Measurements from ENCODE around the gene NAALADL2.
"Not testable (repeated sequence)": the region's sequence is repeated elsewhere in the genome, so short reads cannot be mapped to it uniquely, and the experiment has no call there.

Gene NAALADL2

GRCh38 chr3:175173117-175173516 is 314.0 kb downstream of the NAALADL2 start:
- not testable (repeated sequence) for H3K27me3 ChIP-seq (ENCODE audit: control insufficient read depth, insufficient read depth, low read length); H3K9ac ChIP-seq (ENCODE audit: low read depth, low read length); H3K9me3 ChIP-seq (ENCODE audit: control insufficient read depth, insufficient read depth, low read length); H3K4me1 ChIP-seq (ENCODE audit: control insufficient read depth, insufficient read depth, low read length); H3K27ac ChIP-seq (ENCODE audit: low read depth, low read length); H3K36me3 ChIP-seq (ENCODE audit: control insufficient read depth, insufficient read depth, low read length); H3K4me3 ChIP-seq (ENCODE audit: low read depth, low read length)

GRCh38 chr3:175176556-175176955 is 317.4 kb downstream of the NAALADL2 start:
- H3K36me3 ChIP-seq (ENCODE audit: control insufficient read depth, insufficient read depth, low read length) = no peaks in the 10 kb centered on the region
- no peaks in the 10 kb centered on the region for H3K4me1 ChIP-seq (ENCODE audit: control insufficient read depth, insufficient read depth, low read length)
- H3K4me3 ChIP-seq (ENCODE audit: low read depth, low read length) = no peak overlapping the region
- no peaks in the 10 kb centered on the region for H3K9me3 ChIP-seq (ENCODE audit: control insufficient read depth, insufficient read depth, low read length)
- H3K9ac ChIP-seq (ENCODE audit: low read depth, low read length) = no peak overlapping the region
- no peaks in the 10 kb centered on the region for H3K27me3 ChIP-seq (ENCODE audit: control insufficient read depth, insufficient read depth, low read length)
- H3K27ac ChIP-seq (ENCODE audit: low read depth, low read length) = no peak overlapping the region

GRCh38 chr3:175179055-175179454 is 319.9 kb downstream of the NAALADL2 start:
- H3K27ac ChIP-seq (ENCODE audit: low read depth, low read length) = no peak overlapping the region
- H3K9me3 ChIP-seq (ENCODE audit: control insufficient read depth, insufficient read depth, low read length) = no peaks in the 10 kb centered on the region
- H3K4me3 ChIP-seq (ENCODE audit: low read depth, low read length) = no peak overlapping the region
- H3K4me1 ChIP-seq (ENCODE audit: control insufficient read depth, insufficient read depth, low read length) = no peaks in the 10 kb centered on the region
- H3K9ac ChIP-seq (ENCODE audit: low read depth, low read length) = no peak overlapping the region
- no peaks in the 10 kb centered on the region for H3K27me3 ChIP-seq (ENCODE audit: control insufficient read depth, insufficient read depth, low read length)
- no peaks in the 10 kb centered on the region for H3K36me3 ChIP-seq (ENCODE audit: control insufficient read depth, insufficient read depth, low read length)

GRCh38 chr3:175184392-175184791 is 325.3 kb downstream of the NAALADL2 start:
- Histone ChIP-seq H3K27ac (ENCODE audit: low read depth, low read length) (no peak overlapping the region), H3K4me1 (ENCODE audit: control insufficient read depth, insufficient read depth, low read length) (no peaks in the 10 kb centered on the region), H3K27me3 (ENCODE audit: control insufficient read depth, insufficient read depth, low read length) (no peaks in the 10 kb centered on the region), H3K9me3 (ENCODE audit: control insufficient read depth, insufficient read depth, low read length) (no peaks in the 10 kb centered on the region), H3K9ac (ENCODE audit: low read depth, low read length) (no peak overlapping the region), H3K4me3 (ENCODE audit: low read depth, low read length) (no peak overlapping the region), H3K36me3 (ENCODE audit: control insufficient read depth, insufficient read depth, low read length) (no peaks in the 10 kb centered on the region)

- Histone ChIP-seq H3K9me3 (ENCODE audit: control insufficient read depth, insufficient read depth, low read length) (no peaks in the 10 kb centered on the region), H3K9ac (ENCODE audit: low read depth, low read length) (no peak overlapping the region)
Measured at GRCh38 chr3:175185903-175186302, 326.8 kb downstream of the NAALADL2 start.

GRCh38 chr3:175186511-175186910 is 327.4 kb downstream of the NAALADL2 start:
- Histone ChIP-seq H3K9ac (ENCODE audit: low read depth, low read length) (no peak overlapping the region), H3K27me3 (ENCODE audit: control insufficient read depth, insufficient read depth, low read length) (no peaks in the 10 kb centered on the region), H3K4me3 (ENCODE audit: low read depth, low read length) (no peak overlapping the region), H3K36me3 (ENCODE audit: control insufficient read depth, insufficient read depth, low read length) (no peaks in the 10 kb centered on the region), H3K4me1 (ENCODE audit: control insufficient read depth, insufficient read depth, low read length) (no peaks in the 10 kb centered on the region), H3K27ac (ENCODE audit: low read depth, low read length) (no peak overlapping the region), H3K9me3 (ENCODE audit: control insufficient read depth, insufficient read depth, low read length) (no peaks in the 10 kb centered on the region)

More at GRCh38 chr3:175185903-175186302, 326.8 kb downstream of the NAALADL2 start:
- no peaks in the 10 kb centered on the region for H3K27me3 ChIP-seq (ENCODE audit: control insufficient read depth, insufficient read depth, low read length)
- H3K4me1 ChIP-seq (ENCODE audit: control insufficient read depth, insufficient read depth, low read length) = no peaks in the 10 kb centered on the region
- H3K36me3 ChIP-seq (ENCODE audit: control insufficient read depth, insufficient read depth, low read length) = no peaks in the 10 kb centered on the region
- H3K4me3 ChIP-seq (ENCODE audit: low read depth, low read length) = no peak overlapping the region
- no peak overlapping the region for H3K27ac ChIP-seq (ENCODE audit: low read depth, low read length)

GRCh38 chr3:175187586-175187985 is 328.5 kb downstream of the NAALADL2 start:
- H3K27me3 ChIP-seq (ENCODE audit: control insufficient read depth, insufficient read depth, low read length) = no peaks in the 10 kb centered on the region
- no peaks in the 10 kb centered on the region for H3K36me3 ChIP-seq (ENCODE audit: control insufficient read depth, insufficient read depth, low read length)
- H3K9ac ChIP-seq (ENCODE audit: low read depth, low read length) = no peak overlapping the region
- H3K4me3 ChIP-seq (ENCODE audit: low read depth, low read length) = no peak overlapping the region
- no peaks in the 10 kb centered on the region for H3K4me1 ChIP-seq (ENCODE audit: control insufficient read depth, insufficient read depth, low read length)
- no peaks in the 10 kb centered on the region for H3K9me3 ChIP-seq (ENCODE audit: control insufficient read depth, insufficient read depth, low read length)
- no peak overlapping the region for H3K27ac ChIP-seq (ENCODE audit: low read depth, low read length)

- Histone ChIP-seq H3K4me3 (ENCODE audit: low read depth, low read length) (no peak overlapping the region), H3K9me3 (ENCODE audit: control insufficient read depth, insufficient read depth, low read length) (no peaks in the 10 kb centered on the region), H3K27ac (ENCODE audit: low read depth, low read length) (no peak overlapping the region), H3K9ac (ENCODE audit: low read depth, low read length) (no peak overlapping the region), H3K4me1 (ENCODE audit: control insufficient read depth, insufficient read depth, low read length) (no peaks in the 10 kb centered on the region), H3K36me3 (ENCODE audit: control insufficient read depth, insufficient read depth, low read length) (no peaks in the 10 kb centered on the region), H3K27me3 (ENCODE audit: control insufficient read depth, insufficient read depth, low read length) (no peaks in the 10 kb centered on the region)
Measured at GRCh38 chr3:175192536-175192935, 333.4 kb downstream of the NAALADL2 start.

- Histone ChIP-seq H3K4me1 (ENCODE audit: control insufficient read depth, insufficient read depth, low read length) (peaks cover under 1% of the 10 kb centered on the region; the same call in 1 of the 2 replicates), H3K36me3 (ENCODE audit: control insufficient read depth, insufficient read depth, low read length) (no peaks in the 10 kb centered on the region), H3K27ac (ENCODE audit: low read depth, low read length) (no peak overlapping the region), H3K27me3 (ENCODE audit: control insufficient read depth, insufficient read depth, low read length) (no peaks in the 10 kb centered on the region), H3K4me3 (ENCODE audit: low read depth, low read length) (no peak overlapping the region), H3K9me3 (ENCODE audit: control insufficient read depth, insufficient read depth, low read length) (no peaks in the 10 kb centered on the region), H3K9ac (ENCODE audit: low read depth, low read length) (no peak overlapping the region)
Measured at GRCh38 chr3:175193815-175194518, 334.8 kb downstream of the NAALADL2 start.

- no peak overlapping the region for H3K4me3 ChIP-seq (ENCODE audit: low read depth, low read length)
- H3K9ac ChIP-seq (ENCODE audit: low read depth, low read length) = no peak overlapping the region
- H3K27ac ChIP-seq (ENCODE audit: low read depth, low read length) = no peak overlapping the region
- no peaks in the 10 kb centered on the region for H3K9me3 ChIP-seq (ENCODE audit: control insufficient read depth, insufficient read depth, low read length)
- peaks cover 6% of the 10 kb centered on the region for H3K4me1 ChIP-seq (ENCODE audit: control insufficient read depth, insufficient read depth, low read length)
- H3K36me3 ChIP-seq (ENCODE audit: control insufficient read depth, insufficient read depth, low read length) = no peaks in the 10 kb centered on the region
- H3K27me3 ChIP-seq (ENCODE audit: control insufficient read depth, insufficient read depth, low read length) = no peaks in the 10 kb centered on the region
Measured at GRCh38 chr3:175198991-175199783, 340.1 kb downstream of the NAALADL2 start.

GRCh38 chr3:175199961-175200360 is 340.8 kb downstream of the NAALADL2 start:
- H3K9ac ChIP-seq (ENCODE audit: low read depth, low read length) = no peak overlapping the region
- H3K36me3 ChIP-seq (ENCODE audit: control insufficient read depth, insufficient read depth, low read length) = no peaks in the 10 kb centered on the region
- no peak overlapping the region for H3K27ac ChIP-seq (ENCODE audit: low read depth, low read length)
- H3K9me3 ChIP-seq (ENCODE audit: control insufficient read depth, insufficient read depth, low read length) = no peaks in the 10 kb centered on the region
- no peaks in the 10 kb centered on the region for H3K27me3 ChIP-seq (ENCODE audit: control insufficient read depth, insufficient read depth, low read length)
- no peak overlapping the region for H3K4me3 ChIP-seq (ENCODE audit: low read depth, low read length)
- peaks cover 6% of the 10 kb centered on the region for H3K4me1 ChIP-seq (ENCODE audit: control insufficient read depth, insufficient read depth, low read length)

All from HUES48 (cell line).